Measurements from ENCODE around the gene PES1. TPM values are rescaled to one million over a fixed set of nuclear protein-coding genes. Genes with fewer than 3 reads are reported as not detected.
"Not testable (repeated sequence)": the region's sequence is repeated elsewhere in the genome, so short reads cannot be mapped to it uniquely, and the experiment has no call there.

The PES1 gene
- total RNA-seq, 1 donor from 2014 or later: 75.6 TPM

DNA sequence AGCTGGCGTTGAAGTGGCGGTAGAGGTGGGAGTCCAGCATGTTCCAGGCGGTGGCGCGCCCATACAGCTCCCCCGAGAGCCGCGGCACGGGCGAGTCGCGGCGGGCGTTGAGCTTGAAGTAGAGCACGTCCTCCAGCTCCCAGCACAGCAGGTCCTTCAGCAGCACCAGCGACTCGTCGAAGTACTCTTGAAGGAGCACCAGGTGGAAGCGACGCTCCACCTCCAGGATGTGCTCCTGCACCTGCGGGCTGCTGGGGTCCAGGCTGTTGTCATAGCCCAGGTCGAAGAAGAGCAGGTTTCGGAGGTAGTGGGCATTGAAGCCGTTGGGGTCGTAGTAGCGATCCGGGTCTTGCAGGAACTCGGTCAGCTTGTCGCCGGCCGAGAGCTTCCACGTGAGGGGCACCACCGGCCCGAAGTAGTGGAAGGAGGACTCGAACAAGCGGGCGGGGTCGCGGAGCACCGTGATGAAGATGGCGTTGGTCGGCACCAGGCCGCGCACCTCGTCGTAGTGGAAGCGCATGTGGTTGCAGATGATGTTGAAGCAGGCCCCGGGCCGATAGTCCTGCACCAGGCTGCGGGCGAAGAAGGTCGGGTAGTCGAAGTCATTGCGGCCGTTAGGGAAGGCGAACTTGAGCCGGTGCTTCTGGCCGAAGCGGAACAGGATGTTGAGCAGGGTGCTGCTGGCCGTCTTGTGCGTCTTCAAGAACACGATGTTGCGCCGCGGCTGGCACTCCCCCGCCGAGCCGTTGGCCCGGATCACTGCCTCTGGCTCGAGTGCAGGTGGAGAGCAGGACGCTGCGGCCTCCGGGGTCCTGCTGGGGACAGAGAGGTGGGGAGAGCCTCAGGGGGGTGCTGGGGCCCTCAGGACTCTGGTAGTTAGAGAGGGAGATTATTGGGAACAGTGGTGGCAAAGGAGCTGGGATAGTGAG, 36.2 kb downstream of the PES1 start:
- H3K9me3 ChIP-seq: no peaks in the 10 kb centered on the region
- intact Hi-C loops (cut with DNase I): no loop called here
- no peaks in the 10 kb centered on the region for H3K4me1 ChIP-seq
- H3K4me3 ChIP-seq: no peak overlapping the region
- no peak for TF ChIP-seq POLR2A (IDR thresholded peaks at IDR 0.05)
- TF ChIP-seq, protein P1, sequence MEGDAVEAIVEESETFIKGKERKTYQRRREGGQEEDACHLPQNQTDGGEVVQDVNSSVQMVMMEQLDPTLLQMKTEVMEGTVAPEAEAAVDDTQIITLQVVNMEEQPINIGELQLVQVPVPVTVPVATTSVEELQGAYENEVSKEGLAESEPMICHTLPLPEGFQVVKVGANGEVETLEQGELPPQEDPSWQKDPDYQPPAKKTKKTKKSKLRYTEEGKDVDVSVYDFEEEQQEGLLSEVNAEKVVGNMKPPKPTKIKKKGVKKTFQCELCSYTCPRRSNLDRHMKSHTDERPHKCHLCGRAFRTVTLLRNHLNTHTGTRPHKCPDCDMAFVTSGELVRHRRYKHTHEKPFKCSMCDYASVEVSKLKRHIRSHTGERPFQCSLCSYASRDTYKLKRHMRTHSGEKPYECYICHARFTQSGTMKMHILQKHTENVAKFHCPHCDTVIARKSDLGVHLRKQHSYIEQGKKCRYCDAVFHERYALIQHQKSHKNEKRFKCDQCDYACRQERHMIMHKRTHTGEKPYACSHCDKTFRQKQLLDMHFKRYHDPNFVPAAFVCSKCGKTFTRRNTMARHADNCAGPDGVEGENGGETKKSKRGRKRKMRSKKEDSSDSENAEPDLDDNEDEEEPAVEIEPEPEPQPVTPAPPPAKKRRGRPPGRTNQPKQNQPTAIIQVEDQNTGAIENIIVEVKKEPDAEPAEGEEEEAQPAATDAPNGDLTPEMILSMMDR (IDR thresholded peaks at IDR 0.05): no peak
- TF ChIP-seq POLR2AphosphoS5 (IDR thresholded peaks at IDR 0.05; ENCODE audit: insufficient read depth in 1 of 2, low read depth in 1 of 2): no peak
- no peaks in the 10 kb centered on the region for H3K36me3 ChIP-seq
- H3K27ac ChIP-seq: no peak overlapping the region
- no peak for DNase-seq (ENCODE audit: extremely low spot score in 2 of 2)
- no peaks in the 10 kb centered on the region for H3K27me3 ChIP-seq

DNA sequence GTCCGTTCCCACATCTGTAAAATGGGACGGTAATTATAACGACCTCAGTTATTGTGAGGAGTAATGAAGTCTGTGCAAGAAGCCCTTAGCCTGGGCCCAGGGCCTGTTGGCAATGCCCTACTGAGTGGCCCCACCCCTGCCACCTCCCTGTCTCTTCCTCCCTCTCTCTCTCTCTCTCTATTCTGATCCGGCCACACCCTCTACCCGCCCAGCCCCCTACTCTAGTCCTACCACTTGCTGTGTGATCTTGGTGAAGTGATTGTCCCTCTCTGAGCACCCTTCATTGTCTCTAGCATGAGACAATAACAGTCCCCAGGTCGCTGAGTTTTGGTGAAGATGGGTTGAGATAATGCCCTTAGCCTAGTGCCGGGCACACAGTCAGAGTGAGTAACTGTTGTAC, 37.7 kb downstream of the PES1 start:
- Histone ChIP-seq H3K36me3 (no peaks in the 10 kb centered on the region), H3K4me1 (no peaks in the 10 kb centered on the region), H3K9me3 (no peaks in the 10 kb centered on the region), H3K27ac (no peak overlapping the region), H3K27me3 (no peaks in the 10 kb centered on the region), H3K4me3 (no peak overlapping the region)
- DNase-seq (ENCODE audit: extremely low spot score in 2 of 2): no peak
- intact Hi-C loops (cut with DNase I): no loop called here
- TF ChIP-seq POLR2A (IDR thresholded peaks at IDR 0.05) (no peak), POLR2AphosphoS5 (IDR thresholded peaks at IDR 0.05; ENCODE audit: insufficient read depth in 1 of 2, low read depth in 1 of 2) (no peak)
- TF ChIP-seq, protein P1 (IDR thresholded peaks at IDR 0.05): no peak

DNA sequence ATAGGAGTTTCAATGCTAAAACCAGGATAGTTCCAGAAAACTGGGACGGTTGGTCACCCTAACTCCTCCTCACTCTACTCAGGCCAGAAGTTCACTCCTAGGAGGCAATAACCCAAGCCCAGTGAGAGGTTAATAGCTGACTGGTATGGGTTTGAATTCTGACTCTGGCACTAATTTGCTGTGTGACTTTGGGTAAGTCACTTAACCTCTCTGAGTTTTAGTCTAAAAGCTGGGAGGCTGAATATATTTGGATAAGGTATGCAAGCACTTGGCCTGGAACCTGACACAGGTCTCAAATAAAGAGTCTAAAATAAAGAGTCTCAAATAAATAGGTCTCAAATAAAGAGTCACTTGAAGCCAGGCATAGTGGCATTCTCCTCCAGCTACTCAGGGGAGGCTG, 39.0 kb downstream of the PES1 start:
- Histone ChIP-seq H3K4me1 (no peaks in the 10 kb centered on the region), H3K4me3 (no peak overlapping the region), H3K27ac (no peak overlapping the region), H3K36me3 (no peaks in the 10 kb centered on the region), H3K27me3 (no peaks in the 10 kb centered on the region), H3K9me3 (no peaks in the 10 kb centered on the region)
- DNase-seq (ENCODE audit: extremely low spot score in 2 of 2): no peak
- no peak for TF ChIP-seq POLR2A (IDR thresholded peaks at IDR 0.05)
- TF ChIP-seq, protein P1 (IDR thresholded peaks at IDR 0.05): no peak
- TF ChIP-seq POLR2AphosphoS5 (IDR thresholded peaks at IDR 0.05; ENCODE audit: insufficient read depth in 1 of 2, low read depth in 1 of 2): no peak
- intact Hi-C loops (cut with DNase I): no loop called here

DNA sequence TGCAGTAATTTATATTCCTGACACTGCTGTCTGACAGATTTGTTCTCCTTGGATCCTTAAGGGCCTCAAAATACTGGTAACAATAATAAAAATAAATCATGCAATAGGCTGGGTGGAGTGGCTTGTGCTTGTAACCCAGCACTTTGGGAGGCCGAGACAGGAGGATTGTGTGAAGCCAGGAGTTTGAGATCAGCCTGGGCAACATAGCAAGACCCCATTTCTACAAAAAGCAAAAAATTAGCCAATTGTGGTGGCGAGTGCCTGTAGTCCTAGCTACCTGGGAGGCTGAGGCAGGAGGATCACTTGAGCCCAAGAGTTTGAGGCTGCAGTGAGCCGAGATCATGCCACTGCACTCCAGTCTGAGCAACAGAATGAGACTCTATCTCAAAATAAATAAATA, 39.9 kb downstream of the PES1 start:
- intact Hi-C loops (cut with DNase I); DNase-seq (ENCODE audit: extremely low spot score in 2 of 2); H3K27ac ChIP-seq; H3K27me3 ChIP-seq; H3K9me3 ChIP-seq; H3K36me3 ChIP-seq; H3K4me3 ChIP-seq; H3K4me1 ChIP-seq: not testable (repeated sequence)

- DNase-seq (ENCODE audit: extremely low spot score in 2 of 2): no peak
- Histone ChIP-seq H3K4me1 (peaks cover 7% of the 10 kb centered on the region), H3K36me3 (no peaks in the 10 kb centered on the region), H3K4me3 (no peak overlapping the region), H3K27me3 (peaks cover 7% of the 10 kb centered on the region), H3K9me3 (no peaks in the 10 kb centered on the region), H3K27ac (no peak overlapping the region)
- intact Hi-C loops (cut with DNase I): no loop called here
- TF ChIP-seq, protein P1 (IDR thresholded peaks at IDR 0.05): no peak
- TF ChIP-seq POLR2AphosphoS5 (IDR thresholded peaks at IDR 0.05; ENCODE audit: insufficient read depth in 1 of 2, low read depth in 1 of 2): no peak
- no peak for TF ChIP-seq POLR2A (IDR thresholded peaks at IDR 0.05)
Measured at GRCh38 chr22:30547188-30547587, 44.5 kb downstream of the PES1 start.

Data from vagina (tissue), 2 donors.